ENCODE measurements around the gene RIC3.

DNA sequence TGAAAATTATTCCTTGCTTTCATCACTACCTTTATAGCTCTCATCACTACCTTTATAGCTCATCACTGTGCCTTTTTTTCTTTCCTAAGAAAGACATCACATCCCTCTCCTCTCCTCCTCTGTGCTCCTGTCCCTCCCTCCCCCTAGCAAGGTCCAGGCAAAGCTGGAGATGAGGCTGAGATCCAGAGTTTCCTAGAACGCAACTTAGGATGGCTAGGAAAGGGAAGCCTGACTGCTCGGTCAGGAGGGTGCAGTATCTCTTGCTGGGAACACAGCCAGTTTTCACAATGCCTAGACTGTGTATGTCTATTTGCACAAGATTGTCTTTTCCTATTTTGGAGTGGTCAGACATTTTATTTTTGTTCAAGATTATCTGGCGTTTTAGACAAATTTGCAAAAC is 63.2 kb downstream of the RIC3 start:
- TF ChIP-seq, protein P1, sequence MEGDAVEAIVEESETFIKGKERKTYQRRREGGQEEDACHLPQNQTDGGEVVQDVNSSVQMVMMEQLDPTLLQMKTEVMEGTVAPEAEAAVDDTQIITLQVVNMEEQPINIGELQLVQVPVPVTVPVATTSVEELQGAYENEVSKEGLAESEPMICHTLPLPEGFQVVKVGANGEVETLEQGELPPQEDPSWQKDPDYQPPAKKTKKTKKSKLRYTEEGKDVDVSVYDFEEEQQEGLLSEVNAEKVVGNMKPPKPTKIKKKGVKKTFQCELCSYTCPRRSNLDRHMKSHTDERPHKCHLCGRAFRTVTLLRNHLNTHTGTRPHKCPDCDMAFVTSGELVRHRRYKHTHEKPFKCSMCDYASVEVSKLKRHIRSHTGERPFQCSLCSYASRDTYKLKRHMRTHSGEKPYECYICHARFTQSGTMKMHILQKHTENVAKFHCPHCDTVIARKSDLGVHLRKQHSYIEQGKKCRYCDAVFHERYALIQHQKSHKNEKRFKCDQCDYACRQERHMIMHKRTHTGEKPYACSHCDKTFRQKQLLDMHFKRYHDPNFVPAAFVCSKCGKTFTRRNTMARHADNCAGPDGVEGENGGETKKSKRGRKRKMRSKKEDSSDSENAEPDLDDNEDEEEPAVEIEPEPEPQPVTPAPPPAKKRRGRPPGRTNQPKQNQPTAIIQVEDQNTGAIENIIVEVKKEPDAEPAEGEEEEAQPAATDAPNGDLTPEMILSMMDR (IDR thresholded peaks at IDR 0.05; ENCODE audit: low read length), result no peak
- TF ChIP-seq EZH2 (optimal IDR thresholded peaks at IDR 0.05; ENCODE audit: low read depth, low read length) (no peak), EZH2phosphoT487 (IDR thresholded peaks at IDR 0.05; ENCODE audit: low read length) (no peak)

Data from MM.1S (cell line).